Measurements from ENCODE around the gene ADISSP. TPM values are rescaled to one million over a fixed set of nuclear protein-coding genes. Genes with fewer than 3 reads are reported as not detected.

The ADISSP gene
- total RNA-seq, 1 experiment from 2014 or later, result 44.1 TPM

DNA sequence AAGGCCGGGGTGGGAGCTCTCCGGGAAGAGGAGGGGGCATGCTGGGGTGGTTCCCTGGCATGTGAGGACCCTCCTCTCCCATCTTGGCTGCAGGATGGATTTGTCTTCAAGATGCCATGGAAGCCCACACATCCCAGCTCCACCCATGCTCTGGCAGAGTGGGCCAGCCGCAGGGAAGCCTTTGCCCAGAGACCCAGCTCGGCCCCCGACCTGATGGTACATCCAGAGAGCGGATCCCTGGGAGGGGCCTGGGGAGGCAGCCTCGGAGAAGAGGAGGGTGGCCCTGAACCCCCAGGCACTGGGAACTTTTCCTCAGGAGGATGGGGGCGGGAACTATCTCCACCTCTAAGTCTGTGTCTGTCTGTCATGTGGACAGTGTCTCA, 33.3 kb upstream of the ADISSP start:
- H3K4me3 ChIP-seq (ENCODE audit: low read length), result no peak overlapping the region
- no peak overlapping the region for H3K4me2 ChIP-seq (ENCODE audit: low read depth, low read length, poor library complexity, severe bottlenecking)
- H4K20me1 ChIP-seq (ENCODE audit: insufficient read depth, low read depth, low read length), result no peaks in the 10 kb centered on the region
- DNase-seq, result no peak
- H3K27ac ChIP-seq (ENCODE audit: low read length), result no peak overlapping the region
- peaks cover 4% of the 10 kb centered on the region; the same call in 1 of the 2 replicates for H3K36me3 ChIP-seq (ENCODE audit: insufficient read depth, low read length)
- H3K9ac ChIP-seq (ENCODE audit: low read length), result no peak overlapping the region
- H3K9me2 ChIP-seq (replicated peaks; ENCODE audit: insufficient read depth, low read length), result no peaks in the 10 kb centered on the region
- peaks cover 13% of the 10 kb centered on the region for H3K79me2 ChIP-seq (ENCODE audit: low read length)
- peaks cover 37% of the 10 kb centered on the region for H3K4me1 ChIP-seq (ENCODE audit: low read length)
- H2AFZ ChIP-seq (ENCODE audit: low read length), result no peak overlapping the region
- no peaks in the 10 kb centered on the region for H3K27me3 ChIP-seq (ENCODE audit: low read length)
- H3K9me3 ChIP-seq (ENCODE audit: low read length), result no peaks in the 10 kb centered on the region

DNA sequence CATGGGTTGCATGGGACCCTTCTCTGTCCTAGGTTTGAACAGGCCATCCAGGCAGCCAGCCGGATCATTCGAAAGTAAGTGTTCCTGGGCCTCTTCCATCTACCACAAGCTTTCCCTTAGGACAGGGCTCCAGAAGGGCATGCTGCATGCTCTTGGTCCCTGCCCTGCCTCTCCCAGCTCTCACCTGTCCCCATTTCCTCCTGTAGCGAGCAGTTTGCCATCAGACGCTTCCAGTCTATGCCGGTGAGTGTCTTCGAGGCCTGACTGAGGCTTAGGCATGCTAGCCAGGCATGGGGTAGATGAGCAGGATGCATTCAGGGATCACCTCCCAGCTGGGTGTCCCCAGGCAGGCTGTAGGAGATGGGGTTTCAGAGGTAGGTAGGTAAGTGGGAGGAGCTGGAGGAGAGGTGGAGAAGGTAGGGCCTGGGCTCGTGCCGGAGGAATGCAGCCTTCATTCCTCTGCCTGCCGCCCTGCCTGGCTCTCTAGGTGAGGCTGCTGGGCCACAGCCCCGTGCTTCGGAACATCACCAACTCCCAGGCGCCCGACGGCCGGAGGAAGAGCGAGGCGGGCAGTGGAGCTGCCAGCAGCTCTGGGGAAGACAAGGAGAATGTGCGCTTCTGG, 32.8 kb upstream of the ADISSP start:
- Histone ChIP-seq H3K4me2 (ENCODE audit: low read depth, low read length, poor library complexity, severe bottlenecking) (peak overlapping the region; percentile 45), H3K9ac (ENCODE audit: low read length) (peak overlapping the region; percentile 24; the same call in 1 of the 2 replicates), H2AFZ (ENCODE audit: low read length) (no peak overlapping the region), H3K9me2 (replicated peaks; ENCODE audit: insufficient read depth, low read length) (no peaks in the 10 kb centered on the region), H3K4me3 (ENCODE audit: low read length) (peak overlapping the region; percentile 24; the same call in 1 of the 2 replicates), H3K79me2 (ENCODE audit: low read length) (peaks cover 13% of the 10 kb centered on the region), H3K4me1 (ENCODE audit: low read length) (peaks cover 42% of the 10 kb centered on the region), H3K27ac (ENCODE audit: low read length) (no peak overlapping the region), H3K9me3 (ENCODE audit: low read length) (no peaks in the 10 kb centered on the region), H3K36me3 (ENCODE audit: insufficient read depth, low read length) (peaks cover 4% of the 10 kb centered on the region; the same call in 1 of the 2 replicates), H4K20me1 (ENCODE audit: insufficient read depth, low read depth, low read length) (no peaks in the 10 kb centered on the region), H3K27me3 (ENCODE audit: low read length) (no peaks in the 10 kb centered on the region)
- DNase-seq, result no peak

GRCh38 chr20:3798908-3799248, 31.3 kb upstream of the ADISSP start:
- H3K4me1 ChIP-seq (ENCODE audit: low read length), result peaks cover 44% of the 10 kb centered on the region
- peak overlapping the region; percentile 22; the same call in 1 of the 2 replicates for H3K9ac ChIP-seq (ENCODE audit: low read length)
- no peak overlapping the region for H2AFZ ChIP-seq (ENCODE audit: low read length)
- peaks cover 13% of the 10 kb centered on the region for H3K79me2 ChIP-seq (ENCODE audit: low read length)
- peak; percentile 29 for DNase-seq
- H3K27ac ChIP-seq (ENCODE audit: low read length), result no peak overlapping the region
- no peak overlapping the region for H3K4me2 ChIP-seq (ENCODE audit: low read depth, low read length, poor library complexity, severe bottlenecking)
- no peaks in the 10 kb centered on the region for H3K27me3 ChIP-seq (ENCODE audit: low read length)
- no peaks in the 10 kb centered on the region for H4K20me1 ChIP-seq (ENCODE audit: insufficient read depth, low read depth, low read length)
- H3K9me2 ChIP-seq (replicated peaks; ENCODE audit: insufficient read depth, low read length), result no peaks in the 10 kb centered on the region
- H3K9me3 ChIP-seq (ENCODE audit: low read length), result no peaks in the 10 kb centered on the region
- H3K4me3 ChIP-seq (ENCODE audit: low read length), result no peak overlapping the region
- peaks cover 4% of the 10 kb centered on the region; the same call in 1 of the 2 replicates for H3K36me3 ChIP-seq (ENCODE audit: insufficient read depth, low read length)

DNA sequence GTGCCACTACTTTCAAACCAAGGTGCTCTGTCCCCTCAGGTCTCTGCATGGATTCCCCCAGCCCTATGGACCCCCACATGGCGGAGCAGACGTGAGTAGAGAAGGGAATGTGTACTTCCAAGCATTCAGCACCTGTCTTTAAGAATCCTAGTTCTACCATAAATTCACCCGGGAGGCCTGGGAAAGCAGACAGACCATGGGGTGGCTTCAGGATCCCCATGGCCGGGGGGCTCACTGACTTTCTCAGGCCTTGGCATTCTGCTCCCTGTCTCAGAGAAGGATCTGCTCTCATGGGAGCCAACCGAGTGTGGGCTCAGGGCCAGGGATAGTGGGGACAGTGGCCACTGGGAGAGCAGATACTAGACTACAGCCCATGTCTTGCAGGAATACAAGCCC, 30.8 kb upstream of the ADISSP start:
- peaks cover 13% of the 10 kb centered on the region for H3K79me2 ChIP-seq (ENCODE audit: low read length)
- H3K4me1 ChIP-seq (ENCODE audit: low read length), result peaks cover 44% of the 10 kb centered on the region
- H3K4me3 ChIP-seq (ENCODE audit: low read length), result no peak overlapping the region
- no peaks in the 10 kb centered on the region for H3K9me2 ChIP-seq (replicated peaks; ENCODE audit: insufficient read depth, low read length)
- DNase-seq, result no peak
- no peaks in the 10 kb centered on the region for H4K20me1 ChIP-seq (ENCODE audit: insufficient read depth, low read depth, low read length)
- peaks cover 4% of the 10 kb centered on the region; the same call in 1 of the 2 replicates for H3K36me3 ChIP-seq (ENCODE audit: insufficient read depth, low read length)
- no peak overlapping the region for H2AFZ ChIP-seq (ENCODE audit: low read length)
- H3K27ac ChIP-seq (ENCODE audit: low read length), result no peak overlapping the region
- peak overlapping the region; percentile 89 for H3K4me2 ChIP-seq (ENCODE audit: low read depth, low read length, poor library complexity, severe bottlenecking)
- H3K27me3 ChIP-seq (ENCODE audit: low read length), result no peaks in the 10 kb centered on the region
- H3K9ac ChIP-seq (ENCODE audit: low read length), result no peak overlapping the region
- H3K9me3 ChIP-seq (ENCODE audit: low read length), result no peaks in the 10 kb centered on the region

GRCh38 chr20:3797592-3798372, 30.2 kb upstream of the ADISSP start:
- Histone ChIP-seq H3K27me3 (ENCODE audit: low read length) (no peaks in the 10 kb centered on the region), H3K27ac (ENCODE audit: low read length) (no peak overlapping the region), H4K20me1 (ENCODE audit: insufficient read depth, low read depth, low read length) (no peaks in the 10 kb centered on the region), H3K4me3 (ENCODE audit: low read length) (peak overlapping the region; percentile 72; the same call in 1 of the 2 replicates), H3K9ac (ENCODE audit: low read length) (peak overlapping the region; percentile 16; the same call in 1 of the 2 replicates), H3K4me1 (ENCODE audit: low read length) (peaks cover 44% of the 10 kb centered on the region), H3K79me2 (ENCODE audit: low read length) (peaks cover 13% of the 10 kb centered on the region), H3K9me3 (ENCODE audit: low read length) (no peaks in the 10 kb centered on the region), H3K4me2 (ENCODE audit: low read depth, low read length, poor library complexity, severe bottlenecking) (peak overlapping the region; percentile 89), H2AFZ (ENCODE audit: low read length) (no peak overlapping the region), H3K36me3 (ENCODE audit: insufficient read depth, low read length) (peaks cover 4% of the 10 kb centered on the region; the same call in 1 of the 2 replicates), H3K9me2 (replicated peaks; ENCODE audit: insufficient read depth, low read length) (no peaks in the 10 kb centered on the region)
- no peak for DNase-seq

DNA sequence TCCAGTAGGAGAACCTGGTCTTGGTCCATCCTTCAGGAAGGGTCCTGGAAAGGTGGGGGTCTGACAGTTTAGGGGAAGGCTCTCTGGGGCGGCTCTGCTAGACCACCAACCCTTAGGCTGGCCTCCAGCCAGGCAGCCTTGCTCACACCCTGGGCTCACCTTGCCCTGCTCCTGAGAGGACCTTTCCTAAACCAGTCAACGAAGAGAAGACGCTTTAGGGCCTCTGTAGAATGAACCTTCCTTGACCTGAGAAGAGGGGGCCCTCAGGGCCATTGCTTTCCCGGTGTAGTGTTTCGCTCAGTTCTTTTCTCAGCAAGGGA, 29.6 kb upstream of the ADISSP start:
- H3K9ac ChIP-seq (ENCODE audit: low read length), result peak overlapping the region; percentile 79
- H3K9me2 ChIP-seq (replicated peaks; ENCODE audit: insufficient read depth, low read length), result no peaks in the 10 kb centered on the region
- H3K27me3 ChIP-seq (ENCODE audit: low read length), result no peaks in the 10 kb centered on the region
- peaks cover 4% of the 10 kb centered on the region; the same call in 1 of the 2 replicates for H3K36me3 ChIP-seq (ENCODE audit: insufficient read depth, low read length)
- no peak for DNase-seq
- H2AFZ ChIP-seq (ENCODE audit: low read length), result no peak overlapping the region
- H3K79me2 ChIP-seq (ENCODE audit: low read length), result peaks cover 13% of the 10 kb centered on the region
- H3K27ac ChIP-seq (ENCODE audit: low read length), result no peak overlapping the region
- no peaks in the 10 kb centered on the region for H3K9me3 ChIP-seq (ENCODE audit: low read length)
- peaks cover 44% of the 10 kb centered on the region for H3K4me1 ChIP-seq (ENCODE audit: low read length)
- H4K20me1 ChIP-seq (ENCODE audit: insufficient read depth, low read depth, low read length), result no peaks in the 10 kb centered on the region
- peak overlapping the region; percentile 72 for H3K4me3 ChIP-seq (ENCODE audit: low read length)
- H3K4me2 ChIP-seq (ENCODE audit: low read depth, low read length, poor library complexity, severe bottlenecking), result peak overlapping the region; percentile 89

DNA sequence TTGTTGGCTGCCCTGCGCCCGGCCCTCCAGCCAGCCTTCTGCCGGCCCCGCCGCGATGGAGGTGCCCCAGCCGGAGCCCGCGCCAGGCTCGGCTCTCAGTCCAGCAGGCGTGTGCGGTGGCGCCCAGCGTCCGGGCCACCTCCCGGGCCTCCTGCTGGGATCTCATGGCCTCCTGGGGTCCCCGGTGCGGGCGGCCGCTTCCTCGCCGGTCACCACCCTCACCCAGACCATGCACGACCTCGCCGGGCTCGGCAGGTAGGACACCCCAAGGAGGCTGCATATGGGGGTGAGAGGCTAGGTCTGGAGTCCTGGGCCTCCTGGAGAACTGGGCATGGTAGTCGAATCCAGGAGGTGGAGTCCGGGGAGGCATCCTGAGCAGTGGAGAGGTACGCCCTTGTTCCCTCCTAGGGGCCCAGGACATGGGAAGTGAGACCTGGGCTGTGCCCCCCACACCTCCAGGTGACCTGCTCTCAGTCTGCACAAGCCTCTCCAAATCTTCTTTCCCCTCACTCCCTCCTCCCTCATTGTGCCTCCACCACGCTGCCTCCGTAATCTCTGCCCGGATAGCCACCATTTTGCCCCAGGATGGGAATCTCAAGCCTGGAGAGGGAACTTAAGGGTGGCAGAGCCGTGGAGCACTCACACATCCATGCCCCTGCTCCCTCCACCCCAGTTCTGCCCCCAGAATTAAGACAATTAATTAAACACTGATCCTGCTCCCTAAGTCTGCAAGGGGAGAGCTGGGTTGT, 29.1 kb upstream of the ADISSP start:
- H3K4me2 ChIP-seq (ENCODE audit: low read depth, low read length, poor library complexity, severe bottlenecking), result peak overlapping the region; percentile 89
- H2AFZ ChIP-seq (ENCODE audit: low read length), result no peak overlapping the region
- H3K4me1 ChIP-seq (ENCODE audit: low read length), result peaks cover 44% of the 10 kb centered on the region
- H3K9me2 ChIP-seq (replicated peaks; ENCODE audit: insufficient read depth, low read length), result no peaks in the 10 kb centered on the region
- H3K9ac ChIP-seq (ENCODE audit: low read length), result peak overlapping the region; percentile 79
- H4K20me1 ChIP-seq (ENCODE audit: insufficient read depth, low read depth, low read length), result no peaks in the 10 kb centered on the region
- no peak overlapping the region for H3K27ac ChIP-seq (ENCODE audit: low read length)
- DNase-seq, result peak; percentile 59
- H3K9me3 ChIP-seq (ENCODE audit: low read length), result no peaks in the 10 kb centered on the region
- peaks cover 13% of the 10 kb centered on the region for H3K79me2 ChIP-seq (ENCODE audit: low read length)
- H3K27me3 ChIP-seq (ENCODE audit: low read length), result no peaks in the 10 kb centered on the region
- peaks cover 4% of the 10 kb centered on the region; the same call in 1 of the 2 replicates for H3K36me3 ChIP-seq (ENCODE audit: insufficient read depth, low read length)
- H3K4me3 ChIP-seq (ENCODE audit: low read length), result peak overlapping the region; percentile 72

All from Karpas-422 (cell line).